Measurements from ENCODE around the gene CADPS2. TPM values are rescaled to one million over a fixed set of nuclear protein-coding genes. Genes with fewer than 3 reads are reported as not detected.

CADPS2 gene
- total RNA-seq, 1 donor from 2014 or later: 4.3 TPM

- TF ChIP-seq, protein P1, sequence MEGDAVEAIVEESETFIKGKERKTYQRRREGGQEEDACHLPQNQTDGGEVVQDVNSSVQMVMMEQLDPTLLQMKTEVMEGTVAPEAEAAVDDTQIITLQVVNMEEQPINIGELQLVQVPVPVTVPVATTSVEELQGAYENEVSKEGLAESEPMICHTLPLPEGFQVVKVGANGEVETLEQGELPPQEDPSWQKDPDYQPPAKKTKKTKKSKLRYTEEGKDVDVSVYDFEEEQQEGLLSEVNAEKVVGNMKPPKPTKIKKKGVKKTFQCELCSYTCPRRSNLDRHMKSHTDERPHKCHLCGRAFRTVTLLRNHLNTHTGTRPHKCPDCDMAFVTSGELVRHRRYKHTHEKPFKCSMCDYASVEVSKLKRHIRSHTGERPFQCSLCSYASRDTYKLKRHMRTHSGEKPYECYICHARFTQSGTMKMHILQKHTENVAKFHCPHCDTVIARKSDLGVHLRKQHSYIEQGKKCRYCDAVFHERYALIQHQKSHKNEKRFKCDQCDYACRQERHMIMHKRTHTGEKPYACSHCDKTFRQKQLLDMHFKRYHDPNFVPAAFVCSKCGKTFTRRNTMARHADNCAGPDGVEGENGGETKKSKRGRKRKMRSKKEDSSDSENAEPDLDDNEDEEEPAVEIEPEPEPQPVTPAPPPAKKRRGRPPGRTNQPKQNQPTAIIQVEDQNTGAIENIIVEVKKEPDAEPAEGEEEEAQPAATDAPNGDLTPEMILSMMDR (IDR thresholded peaks at IDR 0.05; ENCODE audit: unreplicated experiment): no peak
- Mint-ChIP-seq H3K9me3 (ENCODE audit: low read depth) (peaks cover 8% of the 10 kb centered on the region), H3K27ac (no peak overlapping the region), H3K4me1 (ENCODE audit: low read depth) (no peaks in the 10 kb centered on the region), H3K4me3 (ENCODE audit: low read depth) (no peak overlapping the region), H3K36me3 (ENCODE audit: insufficient read depth) (no peaks in the 10 kb centered on the region), H3K27me3 (no peaks in the 10 kb centered on the region)
- no peak for DNase-seq (ENCODE audit: low spot score, unreplicated experiment)
These were observed 289.0 kb downstream of the CADPS2 start for GRCh38 chr7:122597277-122597676.

DNA sequence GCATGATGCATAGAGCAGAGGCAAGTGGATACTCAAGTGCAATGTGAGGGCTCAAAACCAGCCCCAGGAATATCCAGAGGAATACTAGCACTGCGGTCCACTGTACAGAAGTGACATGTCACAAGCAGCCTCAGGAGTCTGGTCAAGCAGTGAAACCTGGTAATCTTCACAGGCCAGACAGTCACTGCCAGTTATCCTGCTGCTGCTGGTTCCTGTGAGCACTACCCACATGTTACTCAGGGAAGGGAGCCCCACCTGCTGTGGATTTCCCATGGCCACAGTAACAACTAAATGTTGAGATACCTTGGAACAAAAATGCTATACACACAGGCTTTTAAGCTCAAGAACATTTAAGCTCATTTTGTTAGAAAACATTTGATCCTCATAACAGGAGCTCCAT lies 290.4 kb downstream of the CADPS2 start:
- DNase-seq (ENCODE audit: low spot score, unreplicated experiment): no peak
- Mint-ChIP-seq H3K9me3 (ENCODE audit: low read depth) (peaks cover 11% of the 10 kb centered on the region), H3K4me1 (ENCODE audit: low read depth) (no peaks in the 10 kb centered on the region), H3K27ac (no peak overlapping the region), H3K27me3 (no peaks in the 10 kb centered on the region), H3K36me3 (ENCODE audit: insufficient read depth) (no peaks in the 10 kb centered on the region), H3K4me3 (ENCODE audit: low read depth) (no peak overlapping the region)
- TF ChIP-seq, protein P1 (IDR thresholded peaks at IDR 0.05; ENCODE audit: unreplicated experiment): no peak

GRCh38 chr7:122588621-122589020 lies 297.6 kb downstream of the CADPS2 start:
- Mint-ChIP-seq H3K27ac (no peak overlapping the region), H3K9me3 (ENCODE audit: low read depth) (peaks cover 3% of the 10 kb centered on the region), H3K27me3 (no peaks in the 10 kb centered on the region), H3K4me3 (ENCODE audit: low read depth) (no peak overlapping the region), H3K36me3 (ENCODE audit: insufficient read depth) (no peaks in the 10 kb centered on the region), H3K4me1 (ENCODE audit: low read depth) (no peaks in the 10 kb centered on the region)
- TF ChIP-seq, protein P1 (IDR thresholded peaks at IDR 0.05; ENCODE audit: unreplicated experiment): no peak
- DNase-seq (ENCODE audit: low spot score, unreplicated experiment): no peak

- no peak overlapping the region for H3K27ac Mint-ChIP-seq
These were observed 301.5 kb downstream of the CADPS2 start for GRCh38 chr7:122584676-122585251.

DNA sequence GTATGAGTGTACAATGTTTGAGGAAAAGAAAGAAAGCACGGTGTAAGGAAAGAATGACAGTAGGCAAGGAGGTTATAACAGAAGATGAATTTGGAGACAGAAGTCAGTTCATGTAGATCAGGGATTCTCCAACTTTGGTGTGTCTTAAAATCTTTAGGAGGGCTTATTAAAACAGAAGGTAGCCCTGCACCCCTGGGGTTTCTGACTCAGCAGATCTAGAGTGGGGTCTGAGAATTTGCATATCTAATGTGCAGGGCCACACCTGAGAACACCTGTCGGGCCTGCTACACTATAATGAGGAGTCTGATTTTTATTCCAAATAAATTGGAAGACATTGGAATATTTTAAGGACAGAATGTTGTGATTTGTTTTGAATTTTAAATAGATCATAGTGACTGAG lies 307.9 kb downstream of the CADPS2 start:
- H3K9me3 Mint-ChIP-seq (ENCODE audit: low read depth): no peaks in the 10 kb centered on the region
- no peak for DNase-seq (ENCODE audit: low spot score, unreplicated experiment)
- H3K27ac Mint-ChIP-seq: no peak overlapping the region

More at GRCh38 chr7:122584676-122585251, 301.5 kb downstream of the CADPS2 start:
- TF ChIP-seq, protein P1 (IDR thresholded peaks at IDR 0.05; ENCODE audit: unreplicated experiment): no peak
- no peak for DNase-seq (ENCODE audit: low spot score, unreplicated experiment)
- Mint-ChIP-seq H3K36me3 (ENCODE audit: insufficient read depth) (no peaks in the 10 kb centered on the region), H3K9me3 (ENCODE audit: low read depth) (no peaks in the 10 kb centered on the region), H3K4me1 (ENCODE audit: low read depth) (no peaks in the 10 kb centered on the region), H3K4me3 (ENCODE audit: low read depth) (no peak overlapping the region), H3K27me3 (no peaks in the 10 kb centered on the region)

More for the DNA sequence above, 307.9 kb downstream of the CADPS2 start:
- H3K4me1 Mint-ChIP-seq (ENCODE audit: low read depth): no peaks in the 10 kb centered on the region
- H3K4me3 Mint-ChIP-seq (ENCODE audit: low read depth): no peak overlapping the region
- no peaks in the 10 kb centered on the region for H3K27me3 Mint-ChIP-seq
- TF ChIP-seq, protein P1 (IDR thresholded peaks at IDR 0.05; ENCODE audit: unreplicated experiment): no peak
- H3K36me3 Mint-ChIP-seq (ENCODE audit: insufficient read depth): no peaks in the 10 kb centered on the region

Measured in progenitor cell of endocrine pancreas (in vitro differentiated cells).